ENCODE results near the gene BANF2. TPM values are rescaled to one million over a fixed set of nuclear protein-coding genes. Genes with fewer than 3 reads are reported as not detected.

The BANF2 gene
- total RNA-seq, 2 experiments from 2014 or later = not detected

DNA sequence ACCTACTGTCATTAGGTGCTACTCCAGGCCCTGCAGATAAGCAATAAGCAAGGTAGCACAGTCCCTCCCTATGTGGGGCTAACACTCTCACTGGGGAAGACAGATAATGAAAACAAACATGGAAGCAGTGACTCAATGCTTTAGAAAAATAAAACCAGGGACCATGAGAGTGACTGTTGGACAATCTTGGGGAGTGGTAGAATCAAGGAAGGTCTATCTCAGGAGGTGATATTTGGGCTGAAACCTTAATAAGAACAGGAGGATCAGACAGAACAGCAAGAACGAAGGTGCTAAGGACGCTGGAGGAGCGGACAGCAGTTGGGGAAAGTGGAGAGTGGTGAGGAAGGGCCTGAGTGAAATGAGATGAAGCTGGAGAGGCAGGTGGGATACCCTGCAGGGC, 58.2 kb downstream of the BANF2 start:
- intact Hi-C loops (cut with micrococcal nuclease) = no loop called here
- no peak overlapping the region for H3K4me3 Mint-ChIP-seq
- TF ChIP-seq, protein P1, sequence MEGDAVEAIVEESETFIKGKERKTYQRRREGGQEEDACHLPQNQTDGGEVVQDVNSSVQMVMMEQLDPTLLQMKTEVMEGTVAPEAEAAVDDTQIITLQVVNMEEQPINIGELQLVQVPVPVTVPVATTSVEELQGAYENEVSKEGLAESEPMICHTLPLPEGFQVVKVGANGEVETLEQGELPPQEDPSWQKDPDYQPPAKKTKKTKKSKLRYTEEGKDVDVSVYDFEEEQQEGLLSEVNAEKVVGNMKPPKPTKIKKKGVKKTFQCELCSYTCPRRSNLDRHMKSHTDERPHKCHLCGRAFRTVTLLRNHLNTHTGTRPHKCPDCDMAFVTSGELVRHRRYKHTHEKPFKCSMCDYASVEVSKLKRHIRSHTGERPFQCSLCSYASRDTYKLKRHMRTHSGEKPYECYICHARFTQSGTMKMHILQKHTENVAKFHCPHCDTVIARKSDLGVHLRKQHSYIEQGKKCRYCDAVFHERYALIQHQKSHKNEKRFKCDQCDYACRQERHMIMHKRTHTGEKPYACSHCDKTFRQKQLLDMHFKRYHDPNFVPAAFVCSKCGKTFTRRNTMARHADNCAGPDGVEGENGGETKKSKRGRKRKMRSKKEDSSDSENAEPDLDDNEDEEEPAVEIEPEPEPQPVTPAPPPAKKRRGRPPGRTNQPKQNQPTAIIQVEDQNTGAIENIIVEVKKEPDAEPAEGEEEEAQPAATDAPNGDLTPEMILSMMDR (IDR thresholded peaks at IDR 0.05) = no peak
- CTCF ChIA-PET = interaction anchor here (1.0 kb wide), 1 partner anchor 76 kb away, joined by 3 read pairs; the partner anchor contains the start of gene RRBP1
- no peaks in the 10 kb centered on the region for H3K36me3 Mint-ChIP-seq (ENCODE audit: low read depth)
- no peaks in the 10 kb centered on the region for H3K4me1 Mint-ChIP-seq (ENCODE audit: low read depth)
- POLR2A ChIA-PET = no interaction called here
- DNase-seq (no peak), ATAC-seq (no peak)
- H3K9me3 Mint-ChIP-seq = peaks cover 5% of the 10 kb centered on the region
- no peak overlapping the region for H3K27ac Mint-ChIP-seq
- H3K27me3 Mint-ChIP-seq = peaks cover 3% of the 10 kb centered on the region

- Mint-ChIP-seq H3K36me3 (ENCODE audit: low read depth) (no peaks in the 10 kb centered on the region), H3K9me3 (peaks cover 5% of the 10 kb centered on the region), H3K27ac (no peak overlapping the region), H3K4me3 (no peak overlapping the region), H3K27me3 (peaks cover 3% of the 10 kb centered on the region), H3K4me1 (ENCODE audit: low read depth) (no peaks in the 10 kb centered on the region)
- DNase-seq (no peak), ATAC-seq (no peak)
- intact Hi-C loops (cut with micrococcal nuclease) = no loop called here
- TF ChIP-seq, protein P1 (IDR thresholded peaks at IDR 0.05) = no peak
- ChIA-PET CTCF (interaction anchor here (1.0 kb wide), 1 partner anchor 76 kb away, joined by 3 read pairs; the partner anchor contains the start of gene RRBP1), POLR2A (no interaction called here)
Observed at GRCh38 chr20:17758512-17758911, 58.7 kb downstream of the BANF2 start.

- CTCF ChIA-PET = no interaction called here
- Mint-ChIP-seq H3K27ac (no peak overlapping the region), H3K27me3 (peaks cover 3% of the 10 kb centered on the region), H3K4me3 (no peak overlapping the region), H3K9me3 (peaks cover 5% of the 10 kb centered on the region), H3K4me1 (ENCODE audit: low read depth) (no peaks in the 10 kb centered on the region), H3K36me3 (ENCODE audit: low read depth) (no peaks in the 10 kb centered on the region)
- TF ChIP-seq, protein P1 (IDR thresholded peaks at IDR 0.05) = no peak
- POLR2A ChIA-PET = no interaction called here
- ATAC-seq = no peak
- DNase-seq = no peak
- intact Hi-C loops (cut with micrococcal nuclease) = no loop called here
Observed at GRCh38 chr20:17759449-17759848, 59.7 kb downstream of the BANF2 start.

GRCh38 chr20:17761604-17762003, 61.8 kb downstream of the BANF2 start:
- ATAC-seq (peak; percentile 45), DNase-seq (no peak)
- no peaks in the 10 kb centered on the region for H3K36me3 Mint-ChIP-seq (ENCODE audit: low read depth)
- intact Hi-C loops (cut with micrococcal nuclease) = no loop called here
- no peak overlapping the region for H3K4me3 Mint-ChIP-seq
- peaks cover 2% of the 10 kb centered on the region for H3K27me3 Mint-ChIP-seq
- no peaks in the 10 kb centered on the region for H3K4me1 Mint-ChIP-seq (ENCODE audit: low read depth)
- H3K9me3 Mint-ChIP-seq = peaks cover 5% of the 10 kb centered on the region
- TF ChIP-seq, protein P1 (IDR thresholded peaks at IDR 0.05) = no peak
- ChIA-PET POLR2A (no interaction called here), CTCF (no interaction called here)
- H3K27ac Mint-ChIP-seq = no peak overlapping the region

GRCh38 chr20:17762243-17762872, 62.6 kb downstream of the BANF2 start:
- intact Hi-C loops (cut with micrococcal nuclease) = no loop called here
- TF ChIP-seq, protein P1 (IDR thresholded peaks at IDR 0.05) = no peak
- no peak overlapping the region for H3K27ac Mint-ChIP-seq
- no peak for DNase-seq
- H3K27me3 Mint-ChIP-seq = peaks cover 2% of the 10 kb centered on the region
- H3K4me1 Mint-ChIP-seq (ENCODE audit: low read depth) = no peaks in the 10 kb centered on the region
- peaks cover 5% of the 10 kb centered on the region for H3K9me3 Mint-ChIP-seq
- no peak overlapping the region for H3K4me3 Mint-ChIP-seq
- no peaks in the 10 kb centered on the region for H3K36me3 Mint-ChIP-seq (ENCODE audit: low read depth)
- CTCF ChIA-PET = no interaction called here
- POLR2A ChIA-PET = no interaction called here
- no peak for ATAC-seq

Measured in activated CD8-positive, alpha-beta T cell treated with anti-CD3 and anti-CD28 coated beads for 36 hours (primary cell).